IPS-18c (cell line): ENCODE results near the gene EXD1.
"Not testable (repeated sequence)": the region's sequence is repeated elsewhere in the genome, so short reads cannot be mapped to it uniquely, and the experiment has no call there.

Experiments
- H3K4me3 ChIP-seq: 2 replicates; pipeline ENCODE4 v1.7.0; 2013; ENCODE audit warnings: low read depth, mild to moderate bottlenecking, low read length, moderate library complexity; ENCODE audit not compliant: insufficient read depth
- H3K9me3 ChIP-seq: one replicate; pipeline ENCODE4 v1.6.1; 2013; ENCODE audit warnings: mild to moderate bottlenecking, low read length, moderate library complexity; ENCODE audit not compliant: control insufficient read depth, insufficient read depth

Gene EXD1

GRCh38 chr15:41230650-41231421 is at the start of gene EXD1, which contains the start of gene CHP1:
EXD1 (minus strand) TSS chr15:41230757; CDS start chr15:41226575, 4,182 bp downstream.
CHP1 (plus strand) TSS chr15:41231268; CDS start chr15:41231383, 115 bp downstream.
- H3K9me3 ChIP-seq: no peaks in the 10 kb centered on the region
- peak within 1 kb of the TSS; percentile 79 for H3K4me3 ChIP-seq

GRCh38 chr15:41279535-41280283 is 49.2 kb upstream of the EXD1 start:
- H3K9me3 ChIP-seq: no peaks in the 10 kb centered on the region
- H3K4me3 ChIP-seq: no peak overlapping the region

GRCh38 chr15:41278319-41278718 is 47.8 kb upstream of the EXD1 start:
- Histone ChIP-seq H3K9me3 (no peaks in the 10 kb centered on the region), H3K4me3 (no peak overlapping the region)

- Histone ChIP-seq H3K4me3 (no peak overlapping the region), H3K9me3 (no peaks in the 10 kb centered on the region)
Observed at GRCh38 chr15:41276831-41277230, 46.3 kb upstream of the EXD1 start.

GRCh38 chr15:41269887-41270286 is 39.3 kb upstream of the EXD1 start:
- no peaks in the 10 kb centered on the region for H3K9me3 ChIP-seq
- H3K4me3 ChIP-seq: no peak overlapping the region

GRCh38 chr15:41263891-41264351 is 33.4 kb upstream of the EXD1 start:
- Histone ChIP-seq H3K4me3 (no peak overlapping the region), H3K9me3 (no peaks in the 10 kb centered on the region)

GRCh38 chr15:41262571-41262970 is 32.0 kb upstream of the EXD1 start:
- no peaks in the 10 kb centered on the region for H3K9me3 ChIP-seq
- H3K4me3 ChIP-seq: no peak overlapping the region

- H3K4me3 ChIP-seq, H3K9me3 ChIP-seq: not testable (repeated sequence)
Observed at GRCh38 chr15:41260924-41261323, 30.4 kb upstream of the EXD1 start.

- no peak overlapping the region for H3K4me3 ChIP-seq
- H3K9me3 ChIP-seq: no peaks in the 10 kb centered on the region
Observed at GRCh38 chr15:41259546-41260189, 29.1 kb upstream of the EXD1 start.

GRCh38 chr15:41258750-41259471 is 28.4 kb upstream of the EXD1 start:
- Histone ChIP-seq H3K9me3 (no peaks in the 10 kb centered on the region), H3K4me3 (no peak overlapping the region)

- Histone ChIP-seq H3K9me3 (no peaks in the 10 kb centered on the region), H3K4me3 (no peak overlapping the region)
Observed at GRCh38 chr15:41256577-41257038, 26.1 kb upstream of the EXD1 start.

GRCh38 chr15:41256103-41256502 is 25.5 kb upstream of the EXD1 start:
- H3K9me3 ChIP-seq: no peaks in the 10 kb centered on the region
- H3K4me3 ChIP-seq: no peak overlapping the region

GRCh38 chr15:41254560-41254959 is 24.0 kb upstream of the EXD1 start:
- no peaks in the 10 kb centered on the region for H3K9me3 ChIP-seq
- H3K4me3 ChIP-seq: no peak overlapping the region

GRCh38 chr15:41251411-41251810 is 20.9 kb upstream of the EXD1 start:
- Histone ChIP-seq H3K4me3 (no peak overlapping the region), H3K9me3 (no peaks in the 10 kb centered on the region)

- not testable (repeated sequence) for H3K9me3 ChIP-seq, H3K4me3 ChIP-seq
Observed at GRCh38 chr15:41250745-41251144, 20.2 kb upstream of the EXD1 start.

- H3K9me3 ChIP-seq: no peaks in the 10 kb centered on the region
- H3K4me3 ChIP-seq: no peak overlapping the region
Observed at GRCh38 chr15:41241221-41241964, 10.8 kb upstream of the EXD1 start.
